ENCODE data around the gene DNAI4.

GRCh38 chr1:66769512-66770229 is 155.0 kb downstream of the DNAI4 start:
- TF ChIP-seq CTCF (IDR thresholded peaks at IDR 0.05) (no peak), EP300 (IDR thresholded peaks at IDR 0.05; ENCODE audit: low read depth) (no peak)

Measured in transverse colon (tissue), 3 donors.